Activated B cell treated with CpG ODN at 0.5 μM for 24 hours (primary cell): ENCODE results near the gene MDH1B. TPM values are rescaled to one million over a fixed set of nuclear protein-coding genes. Genes with fewer than 3 reads are reported as not detected.
"Not testable (repeated sequence)": the region's sequence is repeated elsewhere in the genome, so short reads cannot be mapped to it uniquely, and the experiment has no call there.

Experiments
- ATAC-seq: fragments of 200-7000 bp; cut with Tn5 transposase; one replicate; pipeline ENCODE4 v1.10.0; 2021; ENCODE audit warnings: low read depth, mild to moderate bottlenecking, moderate library complexity
- CTCF ChIA-PET: fragments of 350-600 bp; sonication (Branson Sonifier 250); formaldehyde crosslinking; loops from one replicate; lab custom pipeline; 2021; ENCODE audit warnings: antibody characterized with exemption; lab: Charles Lee
- POLR2A ChIA-PET: fragments of 350-600 bp; sonication (Branson Sonifier 250); formaldehyde crosslinking; loops from one replicate; lab custom pipeline; 2021; ENCODE audit warnings: antibody characterized with exemption; lab: Charles Lee
- DNase-seq: peaks from one replicate; pipeline ENCODE4 v3.0.0; 2022
- H3K27ac Mint-ChIP-seq: one replicate; pipeline ENCODE4 v1.8.0; 2020; ENCODE audit warnings: mixed read lengths
- H3K27me3 Mint-ChIP-seq: one replicate; pipeline ENCODE4 v1.8.0; 2021; ENCODE audit warnings: mixed read lengths
- H3K36me3 Mint-ChIP-seq: one replicate; pipeline ENCODE4 v1.8.0; 2021; ENCODE audit warnings: low read depth, mixed read lengths
- H3K4me1 Mint-ChIP-seq: one replicate; pipeline ENCODE4 v1.8.0; 2021; ENCODE audit warnings: mixed read lengths
- H3K4me3 Mint-ChIP-seq: one replicate; pipeline ENCODE4 v1.8.0; 2020; ENCODE audit warnings: mild to moderate bottlenecking, mixed read lengths
- H3K9me3 Mint-ChIP-seq: one replicate; pipeline ENCODE4 v1.8.0; 2020; ENCODE audit warnings: mixed read lengths
- CTCF ChIP-seq: fragments of 200-600 bp; IDR thresholded peaks from one replicate; pipeline ENCODE4 v1.8.0; 2022; ENCODE audit warnings: antibody characterized with exemption, mild to moderate bottlenecking
- intact Hi-C: fragments of 100-400 bp; cut with micrococcal nuclease; formaldehyde crosslinking; loops from one replicate; pipeline ENCODE4 v1.15.1; 2024
- total RNA-seq: library from RNA; stranded (reverse); gene quantifications from 2 replicates; pipeline ENCODE4 v1.2.3, GENCODE V29; 2022

The MDH1B gene
- total RNA-seq = not detected in 2 replicates

- Mint-ChIP-seq H3K27ac (peak within 1 kb of the TSS; percentile 96), H3K4me1 (peaks cover 34% of the 10 kb centered on the region), H3K4me3 (peak within 1 kb of the TSS; percentile 94), H3K9me3 (no peaks in the 10 kb centered on the region), H3K27me3 (peaks cover 3% of the 10 kb centered on the region), H3K36me3 (peaks cover 33% of the 10 kb centered on the region)
- ChIA-PET POLR2A (interaction anchor here (0.6 to 1.6 kb wide), 15 partner anchors 15 to 1546 kb away, joined by 3 to 18 read pairs (median 4); partner anchors contain the start of genes CCNYL1, CREB1, FZD5 and KLF7), CTCF (interaction anchor here (1.2 to 1.3 kb wide), 2 partner anchors 36 to 679 kb away, joined by 3 read pairs; partner anchors contain the start of gene INO80D)
- TF ChIP-seq CTCF = no peak
- intact Hi-C loops = loop anchor here (1.0 to 10.0 kb wide), 12 partner anchors 15 to 1552 kb away; partner anchors contain the start of genes ADAM23, CCNYL1, CREB1 and EEF1B2
- peak; percentile 87 for ATAC-seq
- peak; percentile 77 for DNase-seq
Measured at GRCh38 chr2:206765242-206766056, at the start of gene MDH1B, which contains the start of gene FASTKD2. MDH1B (minus strand) TSS chr2:206765328; CDS start chr2:206765271, 57 bp downstream. FASTKD2 (plus strand) TSS chr2:206765606; CDS start chr2:206766694, 1,088 bp downstream.

GRCh38 chr2:206814498-206814897 is 49.4 kb upstream of the MDH1B start:
- no peak overlapping the region for H3K27ac Mint-ChIP-seq
- ChIA-PET POLR2A (no interaction called here), CTCF (no interaction called here)
- ATAC-seq = no peak
- no peak for DNase-seq
- intact Hi-C loops = no loop called here
- H3K36me3 Mint-ChIP-seq = no peaks in the 10 kb centered on the region
- H3K27me3 Mint-ChIP-seq = no peaks in the 10 kb centered on the region
- H3K4me1 Mint-ChIP-seq = no peaks in the 10 kb centered on the region
- H3K9me3 Mint-ChIP-seq = no peaks in the 10 kb centered on the region
- no peak overlapping the region for H3K4me3 Mint-ChIP-seq
- no peak for TF ChIP-seq CTCF

GRCh38 chr2:206812471-206812870 is 47.3 kb upstream of the MDH1B start:
- POLR2A ChIA-PET, ATAC-seq, H3K27ac Mint-ChIP-seq, H3K36me3 Mint-ChIP-seq, intact Hi-C loops, H3K4me3 Mint-ChIP-seq, DNase-seq, H3K27me3 Mint-ChIP-seq, H3K9me3 Mint-ChIP-seq, H3K4me1 Mint-ChIP-seq, CTCF ChIA-PET: not testable (repeated sequence)

DNA sequence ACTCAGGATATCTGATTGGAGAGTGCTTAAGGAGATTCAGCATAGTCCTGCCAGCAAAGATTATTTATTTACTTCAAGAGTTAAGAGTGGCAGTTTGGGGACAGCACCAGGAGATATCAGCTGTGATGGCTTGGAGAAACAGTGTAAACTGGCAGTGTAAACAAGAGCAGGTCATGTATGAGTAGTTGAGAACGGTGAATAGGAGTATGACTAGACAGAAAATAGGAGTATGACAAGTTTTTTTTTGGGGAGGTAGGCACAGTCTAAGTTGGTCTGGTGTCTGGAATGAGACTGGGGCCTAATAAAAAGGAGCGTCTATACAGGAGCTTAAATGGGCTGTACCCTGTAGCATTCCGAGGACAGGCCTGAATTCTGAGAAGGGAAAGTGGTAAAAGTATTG is 42.5 kb upstream of the MDH1B start:
- H3K9me3 Mint-ChIP-seq, H3K36me3 Mint-ChIP-seq, H3K27me3 Mint-ChIP-seq, H3K4me1 Mint-ChIP-seq, ATAC-seq, CTCF ChIA-PET, H3K4me3 Mint-ChIP-seq, H3K27ac Mint-ChIP-seq, POLR2A ChIA-PET, DNase-seq: not testable (repeated sequence)
- intact Hi-C loops = loop anchor here (10.0 kb wide), 1 partner anchor 547 kb away; no protein-coding TSS in a partner anchor

DNA sequence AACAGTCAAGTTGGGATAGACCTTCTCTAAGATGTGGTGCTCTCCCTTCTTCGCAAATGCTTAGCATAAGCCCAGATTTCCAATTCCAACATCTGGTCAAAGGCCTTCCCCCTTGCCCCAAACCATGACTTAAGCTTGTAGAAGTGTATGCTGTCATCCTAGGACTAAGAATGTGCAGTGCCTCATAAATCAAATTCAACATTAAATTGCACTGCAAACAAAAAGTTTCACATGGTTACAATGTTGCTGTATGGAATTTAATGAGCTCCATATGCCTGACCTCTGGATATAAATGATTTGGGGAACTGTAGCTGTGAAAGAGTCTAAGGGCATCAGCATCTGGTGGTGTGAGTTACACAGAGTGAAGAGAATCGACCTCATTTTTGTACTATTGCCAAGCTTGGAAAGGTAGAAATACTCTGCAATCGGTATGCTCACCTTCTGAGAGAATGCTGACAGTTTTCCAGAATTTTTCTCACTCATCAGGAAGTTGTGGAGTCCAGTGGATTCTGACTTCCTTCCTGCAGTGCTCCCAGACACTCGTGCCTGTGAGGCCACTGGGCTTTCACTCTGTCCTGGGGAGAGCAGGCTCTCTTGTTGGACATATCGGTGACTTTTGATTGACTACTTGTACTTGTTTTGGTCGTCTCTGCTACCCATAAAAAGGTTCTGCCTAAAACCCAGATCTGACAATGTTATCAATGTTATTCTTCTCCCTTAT is 40.9 kb upstream of the MDH1B start:
- intact Hi-C loops = loop anchor here (10.0 kb wide), 1 partner anchor 549 kb away; no protein-coding TSS in a partner anchor
- no peak overlapping the region for H3K27ac Mint-ChIP-seq
- POLR2A ChIA-PET = no interaction called here
- DNase-seq (no peak), ATAC-seq (no peak)
- H3K4me1 Mint-ChIP-seq = peaks cover under 1% of the 10 kb centered on the region
- no peak overlapping the region for H3K4me3 Mint-ChIP-seq
- H3K9me3 Mint-ChIP-seq = no peaks in the 10 kb centered on the region
- CTCF ChIA-PET = interaction anchor here (0.7 kb wide), 1 partner anchor 554 kb away, joined by 3 read pairs; no protein-coding TSS in a partner anchor
- no peaks in the 10 kb centered on the region for H3K36me3 Mint-ChIP-seq
- TF ChIP-seq CTCF = no peak
- H3K27me3 Mint-ChIP-seq = no peaks in the 10 kb centered on the region
